ENCODE data around the gene LANCL2.
"Not testable (repeated sequence)": the region's sequence is repeated elsewhere in the genome, so short reads cannot be mapped to it uniquely, and the experiment has no call there.

LANCL2 gene, protein sequence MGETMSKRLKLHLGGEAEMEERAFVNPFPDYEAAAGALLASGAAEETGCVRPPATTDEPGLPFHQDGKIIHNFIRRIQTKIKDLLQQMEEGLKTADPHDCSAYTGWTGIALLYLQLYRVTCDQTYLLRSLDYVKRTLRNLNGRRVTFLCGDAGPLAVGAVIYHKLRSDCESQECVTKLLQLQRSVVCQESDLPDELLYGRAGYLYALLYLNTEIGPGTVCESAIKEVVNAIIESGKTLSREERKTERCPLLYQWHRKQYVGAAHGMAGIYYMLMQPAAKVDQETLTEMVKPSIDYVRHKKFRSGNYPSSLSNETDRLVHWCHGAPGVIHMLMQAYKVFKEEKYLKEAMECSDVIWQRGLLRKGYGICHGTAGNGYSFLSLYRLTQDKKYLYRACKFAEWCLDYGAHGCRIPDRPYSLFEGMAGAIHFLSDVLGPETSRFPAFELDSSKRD
- total RNA-seq, result 15.8 reads per million, percentile 41 among the genes with 10 or more reads in this experiment

DNA sequence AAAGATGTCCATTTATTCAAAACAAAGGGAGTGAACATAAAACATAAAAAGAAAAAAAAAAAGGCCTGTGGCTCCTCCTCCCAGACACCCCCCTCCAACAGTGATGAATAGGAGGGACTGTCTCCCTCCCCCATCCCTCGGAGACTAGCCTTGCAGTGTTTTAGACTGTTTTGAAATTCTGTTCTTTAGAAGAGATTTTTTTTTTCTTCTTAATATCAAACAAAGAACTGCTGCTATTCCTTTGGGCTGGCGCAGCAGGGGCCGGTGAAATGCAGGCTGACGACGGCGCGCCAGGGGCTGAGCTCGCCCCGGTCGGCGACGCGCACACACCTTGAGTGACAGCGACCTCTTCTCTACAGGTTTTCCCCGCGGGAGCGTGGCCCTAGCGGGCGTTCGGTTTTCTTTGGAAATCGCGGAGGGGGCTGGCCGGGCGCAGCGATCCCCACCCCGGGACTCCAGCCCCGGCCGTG lies at the start of gene LANCL2:
Gene LANCL2 (plus strand): TSS at position 133 of the 470 bp plus-strand sequence. CDS start 689 bp downstream, outside the sequence.
- peak; percentile 42 for DNase-seq

DNA sequence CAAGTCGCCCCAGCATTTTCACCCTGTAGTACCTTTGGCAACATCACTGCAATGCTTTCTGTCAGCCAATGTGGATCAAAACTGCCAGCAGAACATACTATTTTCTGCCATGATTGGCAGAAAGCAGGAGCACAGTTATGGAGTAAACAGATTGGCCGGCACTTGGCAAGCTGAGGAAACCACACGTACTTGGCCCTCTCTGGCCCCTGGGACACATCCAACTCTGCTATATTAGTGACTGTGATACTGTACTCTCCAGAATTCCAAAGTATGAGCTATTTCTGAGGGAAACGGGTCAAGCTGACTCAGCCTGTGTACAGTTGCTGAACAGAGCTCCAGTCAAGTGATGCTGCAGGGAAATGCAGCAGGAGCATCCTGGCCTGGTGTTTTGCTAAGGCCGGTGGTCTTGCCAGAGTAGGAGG lies 39.8 kb upstream of the LANCL2 start:
- no peak for DNase-seq

DNA sequence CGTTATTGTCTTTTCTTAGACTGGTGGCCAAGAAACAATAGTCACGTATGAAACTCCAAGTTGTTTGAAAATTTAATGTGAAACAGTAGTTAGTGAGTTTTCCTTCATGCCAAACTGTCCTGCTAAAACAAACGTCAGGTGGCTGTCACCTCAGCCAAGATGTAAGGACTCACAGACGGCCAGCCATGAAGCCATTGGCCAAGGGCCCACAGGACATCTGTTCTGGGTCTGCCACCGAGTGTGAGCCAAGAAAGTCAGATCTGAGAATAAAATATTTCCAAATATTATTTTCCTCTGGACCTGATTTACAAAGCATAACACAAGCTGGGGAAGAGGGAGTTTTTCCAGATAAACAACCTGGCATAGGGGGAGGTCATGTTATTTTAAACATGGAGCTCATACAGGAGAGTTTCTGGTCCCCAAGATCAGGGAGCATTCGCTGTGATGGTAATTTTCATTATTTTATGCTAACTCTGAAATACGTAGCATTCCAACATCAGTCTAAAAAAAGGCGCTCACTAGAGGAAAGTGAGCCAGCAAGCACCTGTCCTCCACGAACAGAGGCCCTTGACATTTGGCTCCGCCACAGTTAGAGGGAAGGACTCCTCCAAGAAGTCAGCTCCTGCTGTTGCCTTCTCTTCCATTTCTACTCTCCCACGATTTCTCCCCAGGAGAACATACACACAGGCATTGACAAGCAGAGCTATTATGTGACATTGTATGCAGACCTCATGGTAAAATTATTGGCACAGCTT lies 38.9 kb upstream of the LANCL2 start:
- no peak for DNase-seq

DNA sequence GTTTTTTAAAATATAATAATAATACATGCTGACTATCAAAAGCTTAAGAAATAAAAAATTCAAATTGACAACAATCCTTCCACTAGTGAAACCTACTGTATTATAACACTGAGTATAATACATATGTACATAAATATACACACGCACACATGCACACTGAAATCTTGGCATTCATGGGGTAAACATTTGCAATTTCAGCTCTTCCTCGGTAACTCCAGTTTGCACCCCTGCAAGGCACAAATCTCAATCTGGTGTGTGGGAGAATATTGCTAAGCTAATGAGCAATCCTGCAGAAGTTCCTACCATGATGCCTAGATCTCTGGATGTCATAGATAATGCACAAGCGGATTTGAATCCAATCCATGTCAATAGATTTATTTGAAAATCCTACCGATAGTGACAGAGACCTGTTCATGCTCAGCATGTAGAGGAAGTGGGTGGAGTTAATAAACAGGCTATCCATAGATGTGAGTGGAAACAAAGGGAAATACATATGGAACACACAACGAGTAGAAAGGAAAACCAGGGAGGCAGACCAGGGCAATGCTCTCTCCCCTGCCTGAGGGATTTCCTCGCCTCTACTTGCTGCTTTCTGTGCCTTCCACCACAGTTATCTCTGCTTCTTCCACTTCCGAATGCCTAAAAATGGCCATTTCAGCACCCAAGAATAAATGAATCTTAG lies 38.1 kb upstream of the LANCL2 start:
- no peak for DNase-seq

DNA sequence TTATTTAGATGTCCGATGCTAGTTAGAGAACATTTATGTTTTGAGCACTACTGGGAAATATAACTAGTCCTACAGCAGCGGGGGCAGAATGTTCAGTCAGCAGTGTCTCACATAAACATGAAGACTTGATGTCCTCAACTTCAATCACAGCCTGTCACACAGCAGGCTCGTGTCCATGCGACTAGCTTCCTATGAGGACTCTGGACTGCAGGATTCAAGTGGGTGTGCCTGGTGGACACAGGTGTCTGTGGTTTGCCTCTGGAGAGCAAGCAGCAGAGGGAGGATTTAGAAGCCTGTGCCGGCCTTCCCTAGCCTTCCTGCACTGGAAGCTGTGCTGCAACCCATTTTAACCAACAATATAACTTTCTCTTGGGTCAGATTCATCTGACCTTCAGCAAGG lies 30.0 kb upstream of the LANCL2 start:
- no peak for DNase-seq

DNA sequence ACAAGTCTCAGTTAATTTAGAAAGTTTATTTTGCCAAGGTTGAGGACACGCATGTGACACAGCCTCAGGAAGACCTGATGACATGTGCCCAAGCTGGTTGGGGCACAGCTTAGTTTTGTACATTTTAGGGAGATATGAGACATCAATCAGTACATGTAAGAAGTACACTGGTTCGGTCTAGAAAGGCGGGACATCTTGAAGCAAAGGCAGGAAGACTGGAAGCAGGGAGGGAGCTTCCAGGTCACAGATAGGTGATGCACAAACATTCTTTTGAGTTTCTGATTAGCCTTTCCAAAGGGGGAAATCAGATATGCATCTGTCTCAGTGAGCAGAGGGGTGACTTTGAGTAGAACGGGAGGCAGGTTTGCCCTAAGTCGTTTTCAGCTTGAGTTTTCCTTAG lies 29.4 kb upstream of the LANCL2 start:
- DNase-seq, result no peak

DNA sequence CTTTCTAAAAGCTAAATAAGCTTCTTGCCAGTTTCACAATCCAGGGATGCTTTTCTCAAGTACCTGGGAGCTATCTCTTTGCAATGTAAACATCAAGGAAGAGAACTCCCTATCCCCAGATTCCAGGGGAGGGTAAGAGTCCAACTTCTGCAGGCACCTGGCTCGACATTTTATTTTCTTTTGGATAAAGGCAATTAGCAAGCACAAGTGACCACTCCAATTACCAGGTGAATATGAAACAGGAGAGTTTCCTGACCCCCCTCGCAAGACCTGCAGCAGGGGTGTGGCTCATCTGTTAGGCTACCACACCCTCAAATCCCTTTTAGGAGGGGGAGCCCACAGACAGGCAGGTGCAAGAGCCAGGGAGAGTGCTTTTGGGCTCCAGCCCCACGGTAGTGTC lies 28.6 kb upstream of the LANCL2 start:
- no peak for DNase-seq

DNA sequence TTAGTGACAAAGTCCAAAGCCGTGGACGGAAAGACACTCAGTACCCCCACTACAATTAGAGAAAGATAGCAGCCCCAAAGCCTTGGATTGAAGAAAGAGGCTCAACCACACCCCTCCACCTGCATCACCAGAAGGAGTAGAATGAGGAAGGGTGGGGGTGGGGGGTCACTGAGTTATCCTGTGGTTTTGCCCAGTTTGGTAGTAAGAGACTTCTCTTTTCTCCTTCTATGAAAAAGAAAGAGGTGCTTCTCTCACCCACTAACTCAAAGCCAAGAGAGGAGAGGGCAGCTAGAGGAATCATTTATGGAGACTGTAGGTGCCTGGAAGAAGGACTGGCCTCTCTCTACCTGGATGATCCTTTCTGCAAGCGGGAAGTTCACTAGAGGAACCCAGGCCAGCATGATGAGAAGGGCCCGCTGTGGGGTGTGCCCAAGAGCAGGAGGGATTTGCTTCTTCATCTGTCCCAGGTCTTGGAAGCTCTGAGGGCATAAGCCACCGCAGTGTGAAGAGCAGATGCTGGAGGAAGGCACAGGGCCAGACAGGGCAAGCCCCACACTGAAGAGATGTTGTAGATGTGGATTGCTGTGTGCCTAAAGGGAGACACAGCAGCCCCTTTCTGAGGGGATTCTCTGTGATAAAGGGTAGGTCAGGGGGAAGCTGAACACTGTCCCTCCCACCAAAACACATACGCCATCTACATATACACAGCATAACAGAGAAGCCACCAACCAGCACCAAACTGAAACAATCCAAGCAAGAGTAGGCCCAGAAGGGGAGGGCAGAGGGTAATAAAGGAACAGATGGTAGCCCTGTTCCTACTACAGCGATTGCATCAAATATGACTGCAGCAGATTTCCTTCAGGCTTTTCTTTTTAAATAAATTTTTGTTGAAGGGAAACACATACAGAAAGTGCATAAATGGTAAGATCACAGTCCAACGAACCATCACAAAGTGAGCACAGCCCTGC lies 25.8 kb upstream of the LANCL2 start:
- DNase-seq, result no peak

DNA sequence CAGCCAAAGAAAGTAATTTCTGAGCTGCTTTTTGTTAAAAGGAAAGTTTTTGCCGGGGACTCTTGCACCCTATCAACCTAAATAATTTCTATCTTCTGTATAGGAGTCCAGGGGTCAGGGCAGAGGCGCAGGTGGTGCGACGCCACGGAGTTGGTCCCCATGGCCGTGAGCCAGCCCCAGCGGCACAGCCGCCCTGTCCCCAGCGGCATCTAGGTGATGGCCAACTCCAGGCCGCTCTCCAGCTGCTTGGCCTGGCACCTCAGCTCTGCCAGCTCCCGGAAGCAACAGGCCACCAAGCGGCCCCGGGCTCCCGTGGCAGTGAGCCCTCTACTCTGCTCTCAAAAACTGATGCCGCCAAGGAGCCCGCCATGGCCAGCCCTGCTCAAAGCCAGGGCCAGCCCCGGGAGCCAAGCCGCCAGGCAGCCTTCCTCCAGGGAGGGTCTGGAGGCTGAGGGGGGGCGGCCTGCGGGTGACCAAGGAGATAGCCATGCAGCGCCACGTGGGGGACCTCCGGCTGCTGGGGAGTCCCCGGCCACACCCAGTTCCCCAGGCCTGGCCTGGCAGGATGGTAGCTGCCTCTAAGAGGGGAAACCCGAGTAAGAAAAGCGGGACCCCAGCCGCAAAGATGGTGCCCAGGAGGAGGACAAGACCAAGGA lies 22.8 kb upstream of the LANCL2 start:
- DNase-seq, result no peak

DNA sequence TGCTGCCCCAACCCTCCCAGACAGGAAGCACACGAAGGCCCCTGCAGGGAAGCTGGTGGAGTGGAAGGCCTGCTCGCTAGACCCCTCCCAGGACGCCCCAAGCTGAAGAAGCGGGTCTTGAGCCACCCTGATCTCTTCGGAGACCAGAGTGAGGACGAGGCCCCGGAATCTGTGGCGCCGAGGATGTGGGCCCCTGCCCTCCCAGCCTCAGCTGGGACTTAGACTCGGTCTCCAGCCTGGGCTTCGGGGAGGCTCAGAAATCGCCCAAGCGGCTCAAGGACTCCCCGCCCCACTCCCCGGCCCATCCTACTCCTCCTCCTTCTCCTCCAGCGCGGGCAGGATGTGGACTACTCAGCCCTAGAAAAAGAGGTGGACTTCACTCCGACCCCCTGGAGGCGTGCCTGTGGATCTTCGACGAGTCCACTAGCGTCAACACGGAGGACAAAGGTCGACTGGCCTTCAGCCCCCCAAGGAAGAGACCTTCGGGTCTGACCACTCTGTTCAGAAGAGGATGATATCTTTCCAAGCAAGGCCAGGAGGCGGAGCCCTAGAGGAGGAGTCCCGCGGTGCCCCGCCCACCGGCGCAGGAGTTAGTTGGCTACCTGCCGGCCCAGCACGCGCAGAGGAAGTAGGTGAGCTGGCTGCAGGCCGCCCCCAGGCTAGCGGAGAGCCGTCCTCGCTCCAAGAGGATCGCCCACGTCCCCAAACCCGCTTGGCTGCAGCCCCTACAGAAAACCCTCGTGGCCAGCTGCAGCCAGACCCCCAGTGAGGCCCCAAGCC lies 21.9 kb upstream of the LANCL2 start:
- no peak for DNase-seq

DNA sequence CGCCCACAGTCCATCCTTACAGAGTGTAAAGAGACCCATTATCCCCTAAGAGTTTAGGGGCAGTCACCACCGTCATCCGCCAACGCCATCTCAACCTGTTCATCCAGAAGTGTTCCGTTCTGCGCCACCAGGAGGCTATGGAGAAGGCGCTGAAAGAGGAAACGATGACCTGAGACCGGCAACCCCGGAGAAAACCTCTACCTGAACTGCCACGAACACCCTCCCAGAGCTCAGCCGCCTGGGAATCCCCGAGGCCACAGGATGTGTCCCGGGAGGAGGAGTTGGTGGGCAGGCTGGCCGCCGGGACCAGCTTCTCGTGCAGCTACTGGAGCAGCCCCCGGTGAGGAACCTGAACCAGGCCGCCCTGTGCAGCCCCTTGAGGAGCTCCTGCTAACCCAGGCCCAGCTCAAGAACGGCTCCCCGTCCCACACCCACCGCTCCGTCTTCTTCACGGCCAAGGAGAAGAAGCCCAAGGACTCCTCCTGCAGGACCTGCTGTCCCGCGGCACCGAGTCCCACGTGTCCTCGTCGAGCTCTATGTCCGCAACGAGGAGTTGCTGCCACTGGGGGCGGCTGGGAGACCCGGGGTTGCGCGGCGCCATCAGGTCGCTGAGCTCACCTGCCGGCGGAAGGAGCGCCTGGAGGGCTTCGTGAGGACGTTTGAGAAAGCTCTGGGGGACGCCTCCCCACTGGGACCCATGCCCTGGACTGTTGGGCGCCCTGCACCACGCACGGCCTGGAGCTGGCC lies 21.1 kb upstream of the LANCL2 start:
- DNase-seq, result no peak

DNA sequence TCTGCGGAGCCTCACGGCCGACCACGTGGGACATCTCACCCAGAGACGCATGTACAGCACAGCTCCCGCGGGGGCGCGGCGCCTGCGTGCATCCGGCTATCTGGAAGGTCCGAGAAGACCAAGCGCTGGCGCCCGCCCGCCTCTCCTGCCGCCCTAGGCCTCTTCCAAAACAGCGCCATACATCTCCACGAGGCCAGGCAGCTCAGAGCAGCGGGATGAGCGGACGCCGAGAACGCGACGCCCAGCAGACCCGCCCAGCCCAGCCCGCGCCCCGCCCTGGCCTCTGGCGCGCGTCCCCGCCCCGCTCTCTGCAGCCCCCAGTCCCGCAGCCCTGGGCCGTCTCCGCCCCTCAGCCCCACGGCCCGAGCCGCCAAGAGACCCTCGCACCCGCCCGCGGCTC lies 20.3 kb upstream of the LANCL2 start:
- no peak for DNase-seq

DNA sequence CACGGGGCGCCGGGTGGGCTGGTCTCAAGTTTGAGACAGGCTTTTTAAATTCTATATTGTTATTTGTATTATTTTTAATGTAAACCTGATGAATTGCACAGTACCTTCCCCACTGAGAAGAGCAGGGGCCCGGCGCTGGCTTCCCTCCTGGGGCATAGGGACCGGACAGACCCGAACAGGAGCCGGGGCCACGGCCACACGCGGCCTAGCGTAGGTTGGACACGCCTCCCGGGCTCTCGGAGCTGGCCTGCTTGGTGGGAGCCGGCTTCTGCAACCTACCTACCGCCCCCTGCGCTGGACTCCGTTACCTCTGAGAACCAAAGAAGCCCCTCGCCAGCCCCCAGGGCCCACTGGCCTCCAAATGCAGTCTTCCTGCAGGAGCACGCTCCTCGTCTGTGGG lies 19.8 kb upstream of the LANCL2 start:
- no peak for DNase-seq

DNA sequence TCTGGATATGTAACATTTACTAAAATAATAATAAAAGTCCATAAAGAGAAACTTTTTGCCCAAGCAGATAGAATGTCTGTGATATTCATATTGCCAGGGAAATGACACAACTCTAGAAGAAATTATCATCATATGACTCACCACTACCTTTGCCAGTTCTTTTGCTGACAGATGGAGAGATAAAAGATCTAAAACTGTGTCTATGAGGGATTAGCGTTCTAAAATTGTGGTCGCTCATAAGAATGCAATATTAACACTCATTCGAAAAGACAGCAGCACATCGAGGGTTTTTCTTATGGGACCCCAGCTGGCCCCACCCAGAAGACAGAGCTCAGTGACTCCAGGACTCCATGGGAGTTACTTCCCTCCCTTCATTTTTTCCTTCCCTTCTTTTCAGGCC lies 16.6 kb upstream of the LANCL2 start:
- DNase-seq, result no peak

DNA sequence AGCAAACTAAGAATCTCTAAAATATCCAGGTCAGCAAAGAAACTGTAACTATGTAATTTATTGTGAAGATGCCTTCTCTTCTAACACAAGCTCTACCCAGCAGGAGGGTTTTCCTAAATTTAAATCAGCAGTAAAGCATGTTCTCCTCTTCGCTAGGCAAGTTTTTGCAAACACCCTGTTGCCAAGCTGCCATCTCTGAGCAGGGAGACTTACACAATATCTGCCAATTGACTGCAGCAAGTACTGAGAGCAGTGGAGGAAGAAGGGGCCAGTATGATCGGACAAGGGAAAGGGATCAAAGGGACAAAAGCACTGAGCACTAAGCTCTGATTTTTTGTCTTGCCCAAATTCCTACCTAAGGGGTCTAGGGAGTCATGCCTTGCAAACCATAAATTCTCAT lies 16.0 kb upstream of the LANCL2 start:
- no peak for DNase-seq

DNA sequence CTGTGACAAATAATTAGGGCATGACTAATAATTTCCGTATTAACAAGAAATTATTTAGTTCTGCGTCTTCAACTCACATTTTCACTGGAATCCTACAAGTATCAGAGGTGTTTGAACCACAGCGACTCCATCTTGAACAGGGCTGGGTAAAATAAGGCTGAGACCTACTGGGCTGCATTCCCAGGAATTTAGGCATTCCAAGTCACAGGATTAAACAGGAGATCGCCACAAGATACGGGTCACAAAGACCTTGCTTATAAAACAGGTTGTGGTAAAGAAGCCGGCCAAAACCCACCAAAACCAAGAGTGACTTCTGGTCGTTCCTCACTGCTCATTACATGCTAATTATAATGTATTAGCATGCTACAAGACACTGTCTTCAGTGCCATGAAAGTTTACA lies 14.9 kb upstream of the LANCL2 start:
- DNase-seq, result no peak

DNA sequence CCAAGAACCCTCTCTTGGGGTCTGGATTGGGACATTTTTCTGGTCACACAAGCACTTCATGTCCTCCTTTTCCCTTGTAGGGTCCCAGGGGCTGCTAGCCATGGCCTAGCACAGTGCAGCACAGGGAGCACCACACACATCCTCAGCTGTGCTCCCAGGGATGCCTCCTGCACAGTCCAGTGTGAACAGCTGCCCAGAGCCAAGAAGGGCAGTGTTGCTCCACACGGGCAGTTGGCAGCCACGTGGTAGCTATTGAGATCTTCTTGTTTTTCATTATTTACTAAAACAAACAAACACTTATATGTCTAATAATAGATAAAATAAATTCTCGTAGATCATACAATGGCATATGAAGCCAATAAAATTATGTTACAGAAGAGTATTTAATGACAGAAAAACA lies 13.9 kb upstream of the LANCL2 start:
- DNase-seq, result no peak

DNA sequence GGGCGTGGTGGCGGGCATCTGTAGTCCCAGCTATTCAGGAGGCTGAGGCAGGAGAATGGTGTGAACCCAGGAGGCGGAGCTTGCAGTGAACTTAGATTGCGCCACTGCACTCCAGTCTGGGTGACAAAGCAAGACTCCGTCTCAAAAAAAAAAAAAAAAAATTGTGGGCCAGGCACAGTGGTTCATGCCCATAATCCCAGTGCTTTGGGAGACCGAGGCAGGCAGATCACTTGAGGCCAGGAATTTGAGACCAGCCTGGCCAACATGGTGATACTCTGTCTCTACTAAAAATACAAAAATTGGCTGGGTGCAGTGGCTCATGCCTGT lies 12.2 kb upstream of the LANCL2 start:
- not testable (repeated sequence) for DNase-seq

DNA sequence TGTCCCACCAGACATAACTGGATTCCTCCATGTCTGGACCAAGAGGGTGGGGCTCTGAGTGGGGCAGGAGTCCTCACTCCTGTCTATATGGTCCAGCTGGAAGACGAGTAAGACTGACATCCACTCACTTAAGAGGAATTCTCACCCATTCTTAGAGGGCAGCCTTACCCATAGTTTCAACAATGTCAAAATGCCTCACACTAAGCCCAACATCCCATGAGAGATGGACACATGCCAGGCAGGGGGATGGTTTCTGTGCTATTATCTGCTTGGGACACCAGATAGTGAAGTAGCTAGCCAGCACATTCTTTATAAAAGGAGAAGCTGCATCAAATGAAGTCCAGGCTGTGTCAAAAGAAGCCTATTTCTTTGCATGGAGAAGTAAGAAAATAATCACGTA lies 4.7 kb upstream of the LANCL2 start:
- DNase-seq, result no peak

DNA sequence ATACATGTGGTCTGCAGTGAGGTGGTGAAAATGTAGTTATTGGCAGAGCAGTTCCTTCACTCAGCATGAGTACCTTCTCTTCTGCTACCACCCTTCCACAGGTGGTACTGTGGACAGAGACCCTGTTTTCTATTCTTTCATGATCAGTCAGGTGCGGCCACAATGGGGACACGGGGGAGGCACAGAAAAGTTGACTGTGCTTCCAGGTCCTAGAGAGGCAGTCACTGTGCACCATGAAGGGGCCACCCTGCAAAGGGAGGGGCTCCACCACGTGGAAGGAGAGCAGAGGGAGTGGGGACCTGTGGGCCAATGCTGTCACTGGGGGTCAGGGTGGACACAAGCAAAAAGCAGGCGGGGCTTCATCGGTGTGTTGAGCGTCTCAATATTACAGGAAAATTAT lies 3.6 kb upstream of the LANCL2 start:
- DNase-seq, result no peak
